ENCODE measurements around the gene TMEM52.
"Not testable (repeated sequence)": the region's sequence is repeated elsewhere in the genome, so short reads cannot be mapped to it uniquely, and the experiment has no call there.

The TMEM52 gene

DNA sequence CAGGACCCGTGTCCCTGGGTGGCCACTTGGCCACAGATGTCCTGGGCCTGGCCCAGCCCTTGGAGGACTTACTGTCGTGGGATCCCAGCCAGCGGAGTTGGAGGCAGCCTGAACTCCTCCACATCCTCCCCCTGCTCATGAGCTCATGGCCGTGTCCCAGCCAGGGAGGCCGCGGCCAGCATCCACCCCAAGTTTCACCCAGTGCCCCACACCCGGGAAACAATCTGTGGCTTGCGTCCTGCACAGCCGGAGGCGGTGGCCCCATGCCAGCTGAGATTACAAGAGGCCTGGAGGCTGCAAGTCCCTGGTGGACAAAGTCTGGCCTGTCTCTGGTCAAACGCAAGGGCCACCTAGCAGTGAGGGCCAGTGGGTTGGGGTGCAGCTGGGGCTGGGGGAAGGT, 27.5 kb upstream of the TMEM52 start:
- peak; percentile 52 for DNase-seq (ENCODE audit: low spot score)

DNA sequence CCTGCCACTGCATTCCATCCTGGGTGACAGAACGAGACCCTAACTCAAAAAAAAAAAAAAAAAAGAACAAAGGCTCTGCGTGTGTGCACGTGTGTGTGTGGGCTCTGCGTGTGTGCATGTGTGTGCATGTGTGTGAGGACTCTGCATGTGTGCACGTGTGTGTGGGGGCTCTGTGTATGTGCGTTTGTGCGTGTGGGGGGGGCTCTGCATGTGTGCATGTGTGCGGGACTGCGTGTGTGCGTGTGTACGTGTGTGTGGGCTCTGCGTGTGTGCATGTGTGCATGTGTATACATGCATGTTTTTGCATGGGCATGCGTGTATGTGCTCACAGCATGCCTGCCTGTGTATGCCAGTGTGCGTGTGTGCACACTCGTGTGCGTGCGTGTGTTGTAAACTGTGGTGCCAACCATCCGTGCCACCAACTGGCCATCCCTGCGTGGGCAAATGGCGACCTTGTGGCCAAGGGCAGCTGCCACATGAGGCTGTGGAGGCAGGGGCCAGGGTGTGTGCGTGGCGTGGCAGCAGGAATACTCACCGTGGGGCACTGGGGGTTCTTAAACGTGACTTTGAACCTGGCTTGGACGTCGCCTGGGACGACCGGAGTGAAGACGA, 26.8 kb upstream of the TMEM52 start:
- DNase-seq (ENCODE audit: low spot score): no peak

DNA sequence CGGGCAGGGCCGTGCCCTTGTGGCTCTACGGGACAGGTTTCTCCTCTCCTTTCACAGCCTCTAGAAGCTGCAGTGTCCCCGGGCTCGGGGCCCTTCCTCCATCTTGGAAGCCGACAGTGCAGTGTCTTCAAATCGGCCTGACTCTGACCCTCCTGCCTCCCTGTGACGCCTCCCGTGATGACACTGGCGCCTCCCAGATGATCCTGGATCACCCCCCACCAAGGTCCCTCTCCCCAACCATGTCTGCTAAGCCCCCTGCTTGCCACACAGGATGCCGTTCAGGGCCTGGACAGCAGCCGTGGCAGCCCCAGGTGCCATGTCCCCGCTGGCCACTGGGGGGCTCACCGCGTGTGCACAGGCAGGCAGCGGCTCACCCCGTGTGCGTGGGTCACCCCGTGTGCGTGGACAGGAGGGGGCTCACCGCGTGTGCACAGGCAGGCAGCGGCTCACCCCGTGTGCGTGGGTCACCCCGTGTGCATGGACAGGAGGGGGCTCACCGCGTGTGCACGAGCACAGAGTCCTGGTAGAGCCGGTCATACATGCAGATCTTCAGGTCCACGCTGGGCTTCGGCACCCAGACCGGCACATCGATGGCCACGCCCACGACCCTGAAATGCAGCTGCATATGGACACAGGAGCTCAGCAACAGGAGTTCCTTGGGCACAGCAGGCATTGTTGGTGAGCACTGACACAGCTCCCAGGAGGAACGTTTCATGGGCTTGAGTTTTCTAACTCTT, 24.9 kb upstream of the TMEM52 start:
- peak; percentile 56 for DNase-seq (ENCODE audit: low spot score)

DNA sequence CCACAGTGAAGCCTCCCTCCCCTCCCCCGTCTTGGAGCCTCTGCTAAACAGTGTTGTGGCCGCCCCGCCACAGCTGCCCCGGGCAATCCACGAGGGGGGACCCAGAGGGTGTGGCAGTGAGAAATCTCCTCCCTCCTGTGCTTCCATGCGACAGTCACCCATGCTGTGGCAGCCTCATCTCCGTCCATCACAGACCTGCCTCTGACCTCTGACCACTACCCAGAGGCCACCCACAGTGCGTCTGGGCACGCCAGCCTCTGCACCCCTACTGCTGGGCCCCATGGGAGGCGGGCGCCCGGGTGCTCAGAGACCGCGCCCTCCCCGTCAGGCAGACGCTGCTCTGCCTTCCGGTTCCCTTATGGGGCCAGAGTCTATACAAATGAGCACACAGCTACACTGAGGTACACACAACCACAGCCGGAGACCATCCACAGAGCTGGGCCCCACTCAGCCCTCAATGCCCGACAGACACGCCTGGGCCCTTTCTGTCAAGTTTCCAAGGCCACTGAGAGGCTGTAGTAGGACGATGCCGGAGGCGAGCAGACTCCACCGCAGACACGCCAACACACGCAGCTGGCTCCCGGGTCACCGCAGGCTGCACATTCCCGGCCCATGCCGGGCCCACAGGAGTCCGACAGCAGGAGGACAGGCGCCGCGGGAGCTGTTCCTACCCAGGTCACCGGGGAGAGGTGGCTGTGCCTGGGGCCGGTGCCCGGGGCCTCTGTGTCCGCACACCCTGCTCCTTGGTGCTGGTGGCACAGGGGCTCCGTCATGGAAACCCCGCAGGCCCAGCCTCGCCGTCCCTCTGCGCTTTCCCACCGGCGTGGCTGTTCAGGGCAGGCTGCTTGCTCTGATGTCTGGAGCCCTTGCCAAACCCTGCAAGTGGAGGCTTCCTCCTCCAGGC, 23.9 kb upstream of the TMEM52 start:
- no peak for DNase-seq (ENCODE audit: low spot score)

DNA sequence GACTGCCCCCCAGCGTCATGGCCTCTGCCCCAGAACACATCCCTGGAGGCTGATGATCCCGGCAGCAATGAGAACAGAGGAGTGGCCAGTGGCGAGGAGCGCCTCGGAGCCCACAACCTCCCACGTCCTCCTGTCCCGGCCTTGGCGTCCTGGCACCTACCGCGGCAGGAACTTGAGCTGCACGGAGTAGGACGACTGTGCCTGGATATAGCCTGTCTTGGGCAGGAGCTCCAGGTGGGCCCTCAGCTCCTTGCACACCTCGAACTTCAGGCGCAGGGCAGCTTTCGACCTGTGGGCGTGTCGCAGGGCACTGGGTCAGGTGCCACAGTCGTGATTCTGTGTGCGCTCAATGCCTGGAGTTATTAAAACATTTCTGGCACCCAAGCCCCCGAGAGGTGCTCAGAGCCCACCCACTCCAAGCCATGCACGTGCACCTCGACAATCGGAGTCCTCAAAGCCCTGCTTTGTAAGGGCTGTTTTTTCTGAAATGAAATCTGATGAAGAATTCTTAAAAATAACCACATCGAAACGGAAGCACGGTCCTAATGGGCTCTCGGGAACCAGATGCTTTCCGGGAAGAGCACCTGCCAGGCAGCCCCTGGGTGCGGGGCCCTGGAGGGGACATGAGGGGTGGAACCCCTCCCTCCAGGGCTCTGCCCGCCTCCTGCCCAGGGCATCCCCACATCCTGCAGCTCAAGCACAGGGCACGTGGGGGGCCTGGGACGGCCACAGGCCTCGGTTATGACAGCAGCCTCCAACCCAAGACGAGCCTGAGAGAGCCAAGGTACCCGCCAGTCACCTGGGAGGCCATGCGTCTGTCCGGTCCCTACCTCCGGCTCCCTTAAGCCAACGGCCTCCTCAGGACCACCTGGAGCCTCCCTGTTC, 23.0 kb upstream of the TMEM52 start:
- DNase-seq (ENCODE audit: low spot score): no peak

DNA sequence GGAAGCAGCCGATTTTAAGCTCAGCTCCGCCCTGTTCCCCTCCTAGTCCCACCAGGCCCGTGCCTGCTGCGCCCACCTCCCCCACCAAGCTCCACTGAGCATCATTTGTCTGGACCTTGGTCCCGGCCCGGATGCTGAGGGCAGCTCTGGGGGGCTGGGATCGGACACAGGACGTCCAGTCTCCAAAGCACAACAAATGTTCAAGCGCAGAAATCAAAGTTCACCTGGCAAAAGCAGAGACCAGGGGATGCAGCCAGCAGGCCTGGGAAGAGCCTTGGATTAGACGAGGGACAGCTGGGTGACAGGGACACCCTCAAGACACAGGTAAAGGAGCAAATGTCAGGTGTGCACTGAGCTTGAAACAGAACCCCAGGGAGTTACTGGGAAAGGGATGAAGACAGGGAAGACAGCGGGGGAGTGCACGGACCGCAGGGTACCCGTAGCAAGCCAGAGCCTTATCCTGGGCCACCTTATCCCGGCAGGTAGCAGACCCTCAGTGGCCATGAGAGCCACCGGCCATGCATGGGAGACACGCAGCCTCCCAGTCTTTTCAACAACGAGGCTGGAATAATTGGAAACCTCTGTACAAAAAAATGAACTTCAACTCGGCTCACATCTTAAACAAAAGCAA, 22.2 kb upstream of the TMEM52 start:
- DNase-seq (ENCODE audit: low spot score): no peak

DNA sequence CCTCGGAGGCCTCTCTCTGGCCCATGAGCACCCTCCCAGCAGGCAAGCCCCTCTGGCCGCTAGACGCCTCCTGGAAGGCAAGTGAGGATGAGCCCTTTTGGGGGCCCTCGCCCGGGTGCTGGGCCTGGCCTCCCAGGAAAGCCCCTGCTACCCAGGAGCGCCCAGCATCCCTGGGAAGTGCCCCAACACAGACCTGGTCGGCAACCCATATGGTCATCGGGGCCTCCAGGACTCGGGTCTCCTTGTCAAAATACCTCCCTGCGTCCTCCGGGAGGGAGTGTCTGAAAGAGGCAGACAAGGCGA, 21.0 kb upstream of the TMEM52 start:
- DNase-seq (ENCODE audit: low spot score): no peak

DNA sequence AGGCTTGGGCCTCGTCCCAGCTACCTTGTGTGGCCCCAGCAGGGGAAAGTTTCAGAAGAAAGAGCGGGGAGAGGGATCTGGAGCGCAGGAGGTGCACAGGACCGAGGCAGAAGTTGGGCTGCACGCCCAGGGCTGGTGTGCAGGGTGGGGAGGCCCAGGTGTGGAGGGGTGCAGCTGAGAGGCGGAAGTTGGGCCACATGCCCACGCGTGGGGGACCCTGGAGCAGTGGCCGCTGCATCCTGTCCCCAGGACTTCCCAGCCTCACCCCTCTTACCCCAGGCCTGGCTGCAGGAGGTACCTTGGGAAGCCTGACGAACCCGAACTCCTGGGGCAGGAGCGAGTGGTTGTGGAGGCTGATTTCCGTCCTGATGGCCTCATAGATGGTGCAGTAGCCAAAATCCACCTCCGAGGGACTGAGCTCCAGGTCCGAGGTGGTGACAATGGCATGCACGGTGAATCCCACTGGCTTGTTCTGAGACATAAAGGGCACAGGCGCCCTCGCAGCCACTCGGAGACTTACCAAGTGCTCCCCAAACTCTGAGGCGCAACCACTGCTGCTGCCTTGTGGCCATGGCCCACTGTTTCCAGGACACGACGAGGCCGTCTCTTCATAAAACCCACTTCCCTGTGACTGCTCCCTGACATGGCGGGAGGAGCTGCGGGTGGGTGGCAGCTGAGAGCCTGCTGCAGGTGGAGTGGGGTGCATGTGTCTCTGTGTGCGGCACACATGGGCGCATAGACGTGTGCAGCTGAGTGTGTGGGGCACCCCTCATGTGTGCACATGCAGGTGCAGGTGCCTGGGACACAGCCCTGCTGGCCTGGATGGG, 20.4 kb upstream of the TMEM52 start:
- DNase-seq (ENCODE audit: low spot score): no peak

DNA sequence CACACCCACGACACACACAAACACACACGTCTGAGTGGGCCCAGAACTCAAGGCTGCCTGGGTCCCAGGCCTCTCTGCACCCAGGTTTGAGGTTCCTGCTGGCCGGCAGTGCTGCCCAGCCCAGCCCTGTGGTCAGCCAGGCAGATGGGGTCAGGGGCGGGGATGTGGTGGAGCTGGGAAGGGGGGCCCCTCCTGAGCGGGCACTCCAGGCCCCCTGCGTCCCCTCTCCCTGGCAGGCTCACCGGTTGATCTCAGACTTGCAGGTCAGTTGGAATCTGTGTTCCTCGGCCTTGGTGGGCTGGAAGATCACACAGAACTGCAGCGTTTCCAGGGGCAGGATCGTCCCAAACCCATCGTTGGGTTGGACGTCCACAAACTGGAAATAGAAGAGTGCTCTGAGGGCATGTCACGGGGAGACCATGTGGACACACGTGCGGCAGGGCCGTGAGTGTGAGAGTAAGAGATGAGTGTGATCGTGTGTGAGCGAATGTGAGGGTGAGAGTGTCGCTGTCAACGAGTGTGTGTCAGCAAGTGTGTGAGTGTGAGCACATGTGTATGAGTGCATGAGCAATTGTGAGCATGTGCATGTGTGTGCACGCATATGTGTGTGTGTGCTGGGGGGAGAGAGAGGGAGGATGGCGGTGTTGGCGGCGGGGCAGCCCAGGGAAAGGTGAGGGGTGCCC, 19.7 kb upstream of the TMEM52 start:
- no peak for DNase-seq (ENCODE audit: low spot score)

DNA sequence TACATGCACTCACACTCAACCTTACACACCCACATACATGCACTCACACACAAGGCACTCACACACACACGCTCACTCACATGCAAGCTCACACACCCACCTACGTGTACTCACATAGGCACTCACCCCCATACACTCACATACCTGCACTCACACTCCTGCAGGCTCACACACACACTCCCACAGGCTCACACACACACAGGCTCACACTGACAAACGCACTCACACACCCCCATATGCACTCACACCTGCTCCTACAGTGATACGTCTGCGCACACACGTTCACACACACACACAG, 19.1 kb upstream of the TMEM52 start:
- DNase-seq (ENCODE audit: low spot score): no peak

DNA sequence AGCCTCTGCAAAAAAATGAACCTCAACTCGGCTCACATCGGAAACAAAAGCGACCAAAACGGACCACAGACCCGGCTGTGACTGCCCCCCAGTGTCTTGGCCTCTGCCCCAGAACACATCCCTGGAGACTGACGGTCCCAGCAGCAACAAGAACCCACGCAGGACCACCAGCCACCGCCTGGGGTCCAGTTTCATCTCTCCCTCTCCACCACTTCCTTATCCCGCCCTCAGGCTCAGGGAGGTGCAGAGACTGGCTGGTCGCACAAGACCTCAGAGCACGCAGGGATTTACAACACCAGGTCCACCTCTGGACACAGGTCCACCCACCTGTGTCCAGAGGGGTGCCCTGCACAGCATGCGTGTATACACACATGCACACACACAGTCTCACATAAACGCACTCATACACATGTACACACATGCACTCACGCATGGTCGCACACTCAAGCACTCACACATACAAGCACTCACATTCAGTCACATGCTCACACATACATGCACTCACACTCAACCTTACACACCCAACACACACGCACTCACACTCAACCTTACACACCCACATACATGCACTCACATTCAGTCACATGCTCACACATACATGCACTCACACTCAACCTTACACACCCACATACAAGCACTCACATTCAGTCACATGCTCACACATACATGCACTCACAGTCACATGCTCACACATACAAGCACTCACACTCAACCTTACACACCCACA, 18.6 kb upstream of the TMEM52 start:
- DNase-seq (ENCODE audit: low spot score): no peak

DNA sequence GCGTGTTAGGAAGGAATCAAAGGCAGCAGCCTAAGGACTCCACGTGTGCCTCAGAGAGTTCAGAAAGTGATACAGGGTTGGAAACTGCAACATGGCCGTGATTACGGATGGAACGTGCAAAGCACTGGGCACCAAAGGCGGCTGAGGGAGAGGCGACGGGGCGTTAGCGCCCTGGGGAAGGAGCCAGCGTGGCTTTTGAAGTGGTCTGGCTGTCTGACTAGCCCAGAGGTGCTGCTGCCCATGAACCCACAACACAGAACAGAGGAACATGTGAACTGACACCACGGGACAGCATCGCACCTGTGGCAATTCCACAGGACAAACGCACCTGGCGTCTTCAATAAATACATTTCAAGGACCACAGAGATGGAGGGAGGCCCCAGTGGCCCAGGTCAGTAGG, 18.0 kb upstream of the TMEM52 start:
- no peak for DNase-seq (ENCODE audit: low spot score)

DNA sequence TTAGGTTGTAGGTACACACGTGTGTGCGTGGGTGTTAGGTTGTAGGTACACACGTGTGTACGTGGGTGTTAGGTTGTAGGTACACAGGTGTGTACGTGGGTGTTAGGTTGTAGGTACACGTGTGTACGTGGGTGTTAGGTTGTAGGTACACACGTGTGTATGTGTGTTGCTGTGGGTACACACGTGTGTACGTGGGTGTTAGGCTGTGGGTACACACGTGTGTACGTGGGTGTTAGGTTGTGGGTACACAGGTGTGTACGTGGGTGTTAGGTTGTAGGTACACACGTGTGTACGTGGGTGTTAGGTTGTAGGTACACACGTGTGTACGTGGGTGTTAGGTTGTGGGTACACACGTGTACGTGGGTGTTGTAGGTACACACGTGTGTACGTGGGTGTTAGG, 15.8 kb upstream of the TMEM52 start:
- not testable (repeated sequence) for DNase-seq (ENCODE audit: low spot score)

DNA sequence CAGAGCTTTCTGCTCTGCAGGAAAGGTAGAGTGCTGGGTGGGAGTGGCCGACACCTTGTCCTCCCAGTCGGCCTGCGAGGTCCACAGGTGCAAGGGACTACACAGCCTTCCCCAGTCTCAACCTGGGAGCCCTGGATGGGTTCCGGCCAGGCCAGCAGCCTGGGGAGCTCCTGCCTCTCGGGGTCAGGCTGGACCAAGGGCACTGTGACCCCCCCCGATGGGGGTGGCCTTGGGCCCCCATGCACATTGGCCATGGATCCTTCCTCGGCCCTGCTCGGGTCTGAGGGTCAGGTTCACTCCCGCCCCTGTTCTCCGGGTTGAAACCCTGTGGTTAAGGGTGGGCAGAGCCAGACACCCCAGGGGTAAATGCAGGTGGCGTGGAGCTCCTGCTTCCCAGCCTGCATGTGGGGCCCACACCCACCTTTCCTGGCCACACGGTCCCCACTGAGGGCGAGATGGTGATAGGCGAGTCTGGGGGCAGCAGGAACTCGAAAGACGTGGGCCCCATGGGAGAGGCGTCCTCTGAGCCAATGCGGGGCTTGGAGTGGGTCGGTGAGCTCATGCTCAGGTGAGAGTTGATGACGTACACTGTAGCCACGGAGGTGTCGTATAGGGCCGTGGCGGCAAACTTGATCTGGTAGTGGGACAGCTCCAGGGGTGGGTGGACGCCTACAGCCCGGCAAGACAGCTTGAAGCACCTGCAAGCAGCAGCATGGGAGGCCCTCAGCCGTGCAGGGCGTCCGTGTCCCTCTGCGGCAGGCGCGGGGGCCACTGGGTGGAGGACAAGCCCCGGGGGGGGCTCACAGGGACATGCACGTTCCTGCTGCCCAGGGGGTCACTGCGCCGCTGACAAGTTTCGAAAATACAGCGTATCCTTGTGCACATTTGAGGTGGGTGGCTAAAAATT, 10.8 kb upstream of the TMEM52 start:
- peak; percentile 1 for DNase-seq (ENCODE audit: low spot score)

DNA sequence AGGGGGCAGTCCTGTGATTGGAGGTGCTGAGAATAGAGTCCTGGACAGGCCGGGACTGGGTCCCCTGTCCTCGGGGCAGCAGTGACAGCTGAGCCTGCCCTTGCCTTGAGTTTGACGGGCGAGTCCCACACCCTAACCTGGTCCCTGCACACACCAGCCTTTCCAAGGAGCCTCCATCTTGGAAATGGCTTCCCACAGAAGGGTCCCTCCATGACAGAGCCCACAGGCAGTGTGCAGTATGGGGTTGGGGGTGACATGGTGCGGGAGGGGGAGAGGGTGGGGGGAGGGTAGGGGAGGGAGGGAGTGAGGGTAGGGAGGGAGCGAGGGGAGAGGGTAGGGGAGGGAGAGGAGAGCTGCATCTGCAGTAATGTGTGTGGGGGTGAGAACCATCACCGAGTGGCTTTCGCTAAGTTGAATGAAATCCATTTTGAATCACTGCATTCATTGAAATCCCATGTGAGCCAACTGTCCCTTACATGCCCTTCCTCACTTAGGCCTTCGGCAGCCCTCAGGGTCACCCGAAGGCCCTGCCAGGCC, 10.1 kb upstream of the TMEM52 start:
- DNase-seq (ENCODE audit: low spot score): no peak

DNA sequence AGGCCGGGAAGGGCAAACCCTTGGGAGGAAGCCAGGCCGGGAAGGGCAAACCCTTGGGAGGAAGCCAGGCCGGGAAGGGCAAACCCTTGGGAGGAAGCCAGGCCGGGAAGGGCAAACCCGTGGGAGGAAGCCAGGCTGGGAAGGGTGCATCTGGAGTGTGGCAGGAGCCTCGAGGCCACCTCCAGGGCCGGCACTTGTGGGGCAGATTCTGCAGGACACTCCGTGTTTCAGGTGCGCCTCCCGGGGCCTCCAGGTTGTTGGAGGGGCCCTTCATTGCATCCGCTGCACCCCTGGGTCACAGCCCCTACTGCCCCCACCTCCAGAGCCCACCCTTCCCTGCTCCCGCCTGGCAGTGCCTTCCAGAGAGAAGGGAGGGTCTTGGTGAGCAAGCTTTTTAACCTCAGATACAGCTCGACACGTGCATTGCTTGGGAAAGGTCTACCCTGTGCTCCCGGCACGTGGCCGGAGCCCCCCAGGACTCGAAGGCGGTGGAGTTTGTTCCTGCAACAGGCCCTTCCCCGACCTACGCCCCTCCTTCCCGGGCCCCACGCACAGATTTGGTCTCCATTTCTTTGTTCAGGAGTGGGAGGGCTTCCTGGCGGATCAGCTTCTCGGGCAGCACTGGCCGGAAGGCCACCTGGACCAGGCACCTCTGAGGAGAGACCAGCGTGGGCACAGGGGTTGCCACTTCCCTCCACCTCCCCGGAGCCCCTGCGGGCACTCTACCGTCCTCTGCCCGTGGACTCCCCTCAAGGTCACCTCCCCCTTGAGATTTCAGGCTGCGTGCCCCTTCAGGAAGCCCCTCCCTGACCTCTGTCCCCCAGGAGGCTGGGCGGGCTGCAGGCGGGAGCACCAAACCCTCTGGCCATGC, 9.4 kb upstream of the TMEM52 start:
- no peak for DNase-seq (ENCODE audit: low spot score)

DNA sequence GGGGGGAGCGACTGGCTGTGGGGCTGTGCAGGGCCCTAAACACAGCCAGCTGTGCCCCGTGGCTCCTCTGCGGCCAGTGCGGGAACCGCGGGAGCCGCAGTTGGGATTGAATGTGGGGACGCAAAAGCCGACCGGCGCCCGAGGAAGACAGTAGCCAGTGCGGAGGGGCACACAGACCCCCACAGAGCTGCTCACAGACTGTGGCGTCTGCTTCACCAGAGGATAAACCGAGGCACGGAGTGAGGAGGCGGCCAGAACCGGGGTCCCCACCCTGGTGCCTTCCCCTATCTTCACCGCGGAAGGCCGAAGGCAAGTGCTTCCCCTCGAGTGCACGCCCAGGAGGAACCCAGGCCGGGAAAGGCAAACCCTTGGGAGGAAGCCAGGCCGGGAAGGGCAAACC, 8.7 kb upstream of the TMEM52 start:
- no peak for DNase-seq (ENCODE audit: low spot score)

All from Ammon's horn (tissue), 1 donor.